ENCODE measurements around the gene GAA. TPM values are rescaled to one million over a fixed set of nuclear protein-coding genes. Genes with fewer than 3 reads are reported as not detected.

The GAA gene
- total and polyA plus RNA-seq, 2 of the 8 experiments (the other 6 are each of a cell fraction or from before 2014, with no cell fraction given), result 14.8 to 30.0 TPM

DNA sequence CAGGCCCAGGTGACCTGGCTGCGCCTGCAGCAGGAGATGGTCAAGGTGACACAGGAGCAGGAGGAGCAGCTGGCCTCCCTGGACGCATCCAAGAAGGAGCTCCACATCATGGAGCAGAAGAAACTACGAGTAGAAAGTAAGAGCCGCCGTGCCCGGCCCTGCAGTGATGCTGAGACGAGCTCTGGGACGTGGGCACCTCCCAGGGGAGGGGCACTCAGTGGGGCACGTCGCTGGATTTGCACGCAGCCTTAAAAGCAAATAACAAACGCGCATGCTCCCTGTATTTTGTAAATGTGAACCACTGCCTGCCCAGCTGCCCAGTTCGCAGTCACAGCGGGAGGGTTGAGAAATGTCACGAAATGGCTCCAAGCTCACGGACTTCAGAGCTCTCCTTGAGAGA, 15.3 kb upstream of the GAA start:
- H3K4me2 ChIP-seq (ENCODE audit: insufficient read depth in 1 of 2, low read depth in 2 of 2, low read length in 2 of 2), result no peak overlapping the region
- H3K9me3 ChIP-seq (ENCODE audit: insufficient read depth in 2 of 2, low read depth in 1 of 2, low read length in 1 of 2), result no peaks in the 10 kb centered on the region
- no peaks in the 10 kb centered on the region for H3K27me3 ChIP-seq (replicated peaks in 1 of 4; ENCODE audit: control insufficient read depth in 3 of 4, extremely low read depth in 1 of 4, insufficient read depth in 3 of 4, low read length in 3 of 4)
- FAIRE-seq (no peak), DNase-seq (ENCODE audit: low read depth in 1 of 2, low spot score in 2 of 2) (no peak)
- no peak overlapping the region for H3K9ac ChIP-seq (replicated peaks in 1 of 4; ENCODE audit: extremely low read depth in 1 of 4, low read depth in 3 of 4, low read length in 3 of 4)
- no peak overlapping the region for H4K91ac ChIP-seq (replicated peaks; ENCODE audit: insufficient read length, low read length)
- H3K4me3 ChIP-seq (ENCODE audit: extremely low read depth in 1 of 4, insufficient read depth in 2 of 4, low read depth in 3 of 4, low read length in 4 of 4), result no peak overlapping the region
- no peak overlapping the region for H2BK20ac ChIP-seq (ENCODE audit: low read length)
- H3K27ac ChIP-seq (ENCODE audit: low read depth, low read length), result no peak overlapping the region
- no peak for TF ChIP-seq EGR1 (IDR thresholded peaks at IDR 0.05; ENCODE audit: borderline replicate concordance, low read depth, low read length)
- no peak for TF ChIP-seq JUN (IDR thresholded peaks at IDR 0.05; ENCODE audit: low read depth, low read length)
- no peak for TF ChIP-seq NRF1 (IDR thresholded peaks at IDR 0.05; ENCODE audit: low read depth, low read length)
- TF ChIP-seq YY1 (IDR thresholded peaks at IDR 0.05; ENCODE audit: low read depth, low read length), result no peak
- TF ChIP-seq, protein P1, sequence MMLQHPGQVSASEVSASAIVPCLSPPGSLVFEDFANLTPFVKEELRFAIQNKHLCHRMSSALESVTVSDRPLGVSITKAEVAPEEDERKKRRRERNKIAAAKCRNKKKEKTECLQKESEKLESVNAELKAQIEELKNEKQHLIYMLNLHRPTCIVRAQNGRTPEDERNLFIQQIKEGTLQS (IDR thresholded peaks at IDR 0.05; ENCODE audit: insufficient read depth, low read depth, low read length), result no peak
- TF ChIP-seq, protein P2, sequence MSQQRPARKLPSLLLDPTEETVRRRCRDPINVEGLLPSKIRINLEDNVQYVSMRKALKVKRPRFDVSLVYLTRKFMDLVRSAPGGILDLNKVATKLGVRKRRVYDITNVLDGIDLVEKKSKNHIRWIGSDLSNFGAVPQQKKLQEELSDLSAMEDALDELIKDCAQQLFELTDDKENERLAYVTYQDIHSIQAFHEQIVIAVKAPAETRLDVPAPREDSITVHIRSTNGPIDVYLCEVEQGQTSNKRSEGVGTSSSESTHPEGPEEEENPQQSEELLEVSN (IDR thresholded peaks at IDR 0.05), result no peak
- H4K8ac ChIP-seq (ENCODE audit: extremely low read depth, insufficient read depth, low read length), result no peak overlapping the region
- no peak overlapping the region for H3K4ac ChIP-seq (replicated peaks; ENCODE audit: insufficient read length, low read depth, low read length)
- no peak overlapping the region for H4K5ac ChIP-seq (ENCODE audit: insufficient read length, low read depth, low read length)
- WGBS, 2 experiments (ENCODE audit: extremely low coverage in 1 of 2, insufficient coverage in 1 of 2, insufficient read length in 1 of 2, insufficient replicate concordance in 2 of 2, low coverage in 1 of 2, low lambda C conversion rate in 2 of 2, missing lambda C conversion rate in 1 of 2), result 92% methylated on average over 16 of the region's 17 CpGs; no CpG with 5 or more reads in 1 of the 2 experiments
- H2BK120ac ChIP-seq (replicated peaks; ENCODE audit: low read depth, low read length), result no peak overlapping the region
- H2AK5ac ChIP-seq (ENCODE audit: low read depth, low read length), result no peak overlapping the region
- H2BK5ac ChIP-seq (ENCODE audit: low read depth, low read length), result no peak overlapping the region
- no peaks in the 10 kb centered on the region for H3K23me2 ChIP-seq (ENCODE audit: low read depth, low read length)
- no peak overlapping the region for H2BK12ac ChIP-seq (ENCODE audit: low read depth, low read length)
- H3K79me1 ChIP-seq (ENCODE audit: low read depth, low read length), result no peaks in the 10 kb centered on the region
- no peak overlapping the region for H3K18ac ChIP-seq (ENCODE audit: extremely low read depth, low read length)
- peaks cover 0 to 5% (median 1%) of the 10 kb centered on the region in 4 experiments; a peak in 4 of 7 replicates for H3K4me1 ChIP-seq (replicated peaks in 1 of 4; ENCODE audit: control insufficient read depth in 3 of 4, insufficient read depth in 4 of 4, low read length in 3 of 4)
- CTCF ChIA-PET (ENCODE audit: partially characterized antibody), result interaction anchor here (0.6 to 2.3 kb wide), 11 partner anchors 9 to 267 kb away, joined by 3 to 8 read pairs (median 3); partner anchors contain the start of gene GAA
- no peaks in the 10 kb centered on the region for H4K20me1 ChIP-seq (replicated peaks in 1 of 2; ENCODE audit: control insufficient read depth in 1 of 2, insufficient read depth in 2 of 2, low read length in 2 of 2)
- POLR2A ChIA-PET (ENCODE audit: partially characterized antibody), result interaction anchor here (1.0 to 2.2 kb wide), 2 partner anchors 15 to 38 kb away, joined by 5 to 8 read pairs; partner anchors contain the start of gene GAA
- no peak overlapping the region for H2AFZ ChIP-seq (ENCODE audit: low read length)
- H3K23ac ChIP-seq (ENCODE audit: insufficient read length), result no peak overlapping the region
- H3K56ac ChIP-seq (replicated peaks; ENCODE audit: insufficient read length, low read depth, low read length), result no peak overlapping the region
- no peaks in the 10 kb centered on the region for H3K79me2 ChIP-seq (ENCODE audit: control insufficient read depth in 1 of 2, insufficient read depth in 2 of 2, low read length in 2 of 2)
- H3K36me3 ChIP-seq (ENCODE audit: control insufficient read depth in 2 of 4, insufficient read depth in 4 of 4, low read length in 3 of 4), result no peaks in the 10 kb centered on the region
- no peak overlapping the region for H2BK15ac ChIP-seq (ENCODE audit: low read length)
- H3K14ac ChIP-seq (ENCODE audit: insufficient read length), result no peak overlapping the region
